Esophagus squamous epithelium (tissue), 4 donors: ENCODE measurements around the gene CLEC14A.

Experiments used
- POLR2A ChIP-seq, 4 donors: fragments of 450-650 bp; IDR thresholded peaks; one replicate each; pipeline ENCODE4 v1.6.1; 2017; ENCODE audit warnings: antibody characterized with exemption in 4 of 4, mild to moderate bottlenecking in 4 of 4, moderate library complexity in 3 of 4
- TF ChIP-seq, protein P1 (sequence below), 6 experiments: fragments of 450-650 bp in 4 of 6; fragments of 200-600 bp in 2 of 6; sonication (generic) in 2 of 6; IDR thresholded peaks; one replicate each; pipeline ENCODE4 v1.5.1; 2016 to 2019; ENCODE audit warnings: antibody characterized with exemption in 6 of 6, mild to moderate bottlenecking in 4 of 6, moderate library complexity in 4 of 6

DNA sequence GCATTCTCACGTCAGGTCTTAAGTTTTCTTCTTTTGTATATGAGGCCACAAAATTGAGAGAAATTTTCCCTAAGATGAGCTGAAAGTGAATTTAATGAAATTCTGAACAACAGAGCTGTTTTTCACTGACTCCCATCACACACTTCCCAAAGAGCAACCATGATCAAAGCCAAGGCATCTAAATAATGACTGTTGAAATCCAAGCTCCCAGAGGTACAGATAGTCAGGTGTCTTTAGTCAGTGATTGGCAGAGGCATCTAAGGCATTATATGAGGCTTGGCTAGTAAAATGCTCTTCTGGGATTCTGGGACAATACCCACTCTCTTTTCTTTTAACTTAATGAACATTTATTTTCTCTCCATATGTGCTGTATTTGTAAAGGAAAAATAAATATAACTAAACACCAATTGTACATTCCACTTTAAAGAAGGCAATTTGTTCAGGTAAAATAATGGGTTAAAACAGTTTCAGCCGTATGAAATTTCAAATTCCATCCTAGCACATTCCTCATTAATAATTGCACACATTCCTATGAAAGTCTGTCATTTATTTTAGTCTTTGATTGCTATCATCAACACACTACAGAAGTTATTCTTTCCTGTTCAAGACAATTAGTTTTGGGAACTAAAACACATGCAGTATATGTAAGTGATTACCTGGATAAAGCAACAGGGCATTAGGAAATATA lies 49.1 kb downstream of the CLEC14A start:
- TF ChIP-seq, protein P1, sequence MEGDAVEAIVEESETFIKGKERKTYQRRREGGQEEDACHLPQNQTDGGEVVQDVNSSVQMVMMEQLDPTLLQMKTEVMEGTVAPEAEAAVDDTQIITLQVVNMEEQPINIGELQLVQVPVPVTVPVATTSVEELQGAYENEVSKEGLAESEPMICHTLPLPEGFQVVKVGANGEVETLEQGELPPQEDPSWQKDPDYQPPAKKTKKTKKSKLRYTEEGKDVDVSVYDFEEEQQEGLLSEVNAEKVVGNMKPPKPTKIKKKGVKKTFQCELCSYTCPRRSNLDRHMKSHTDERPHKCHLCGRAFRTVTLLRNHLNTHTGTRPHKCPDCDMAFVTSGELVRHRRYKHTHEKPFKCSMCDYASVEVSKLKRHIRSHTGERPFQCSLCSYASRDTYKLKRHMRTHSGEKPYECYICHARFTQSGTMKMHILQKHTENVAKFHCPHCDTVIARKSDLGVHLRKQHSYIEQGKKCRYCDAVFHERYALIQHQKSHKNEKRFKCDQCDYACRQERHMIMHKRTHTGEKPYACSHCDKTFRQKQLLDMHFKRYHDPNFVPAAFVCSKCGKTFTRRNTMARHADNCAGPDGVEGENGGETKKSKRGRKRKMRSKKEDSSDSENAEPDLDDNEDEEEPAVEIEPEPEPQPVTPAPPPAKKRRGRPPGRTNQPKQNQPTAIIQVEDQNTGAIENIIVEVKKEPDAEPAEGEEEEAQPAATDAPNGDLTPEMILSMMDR (IDR thresholded peaks at IDR 0.05) = no peak
- no peak for TF ChIP-seq POLR2A (IDR thresholded peaks at IDR 0.05)
